ENCODE measurements around the gene B3GNT9. TPM values are rescaled to one million over a fixed set of nuclear protein-coding genes. Genes with fewer than 3 reads are reported as not detected.
A peak's percentile ranks its signal among the peaks of the same experiment; 100 is the strongest.
"Not testable (repeated sequence)": the region's sequence is repeated elsewhere in the genome, so short reads cannot be mapped to it uniquely, and the experiment has no call there.

Gene B3GNT9
- polyA plus RNA-seq, 10 donors: 8.1 to 16.6 (median 11.5) TPM

GRCh38 chr16:67151431-67152097, 766 bp upstream of the B3GNT9 start:
- DNase-seq: no peak

- DNase-seq: peak in 2 of 3 donors; percentile 88 to 94
These were observed 558 bp downstream of the B3GNT9 start for GRCh38 chr16:67150047-67150832.

- peak in 1 of 3 donors; percentile 40 for DNase-seq
These were observed 1.3 kb downstream of the B3GNT9 start for GRCh38 chr16:67149276-67150046.

GRCh38 chr16:67148656-67149275, 2.0 kb downstream of the B3GNT9 start:
- DNase-seq: peak in 1 of 3 donors; percentile 28

- DNase-seq: no peak
These were observed 2.6 kb downstream of the B3GNT9 start for GRCh38 chr16:67148221-67148620.

- DNase-seq: no peak
These were observed 3.2 kb downstream of the B3GNT9 start for GRCh38 chr16:67147437-67148140.

- no peak for DNase-seq
These were observed 4.1 kb downstream of the B3GNT9 start for GRCh38 chr16:67146523-67147357.

GRCh38 chr16:67145746-67146145, 5.1 kb downstream of the B3GNT9 start:
- no peak for DNase-seq

GRCh38 chr16:67144943-67145342, 5.9 kb downstream of the B3GNT9 start:
- no peak for DNase-seq

- DNase-seq: no peak
These were observed 8.5 kb downstream of the B3GNT9 start for GRCh38 chr16:67142342-67142741.

- no peak for DNase-seq
These were observed 9.4 kb downstream of the B3GNT9 start for GRCh38 chr16:67141391-67141790.

- no peak for DNase-seq
These were observed 13.2 kb downstream of the B3GNT9 start for GRCh38 chr16:67137605-67138004.

GRCh38 chr16:67129422-67129821, 21.4 kb downstream of the B3GNT9 start:
- no peak for DNase-seq

- no peak for DNase-seq
These were observed 21.9 kb downstream of the B3GNT9 start for GRCh38 chr16:67128887-67129286.

- no peak for DNase-seq
These were observed 22.4 kb downstream of the B3GNT9 start for GRCh38 chr16:67128417-67128816.

GRCh38 chr16:67122799-67123198, 28.0 kb downstream of the B3GNT9 start:
- DNase-seq: not testable (repeated sequence)

- no peak for DNase-seq
These were observed 30.8 kb downstream of the B3GNT9 start for GRCh38 chr16:67120025-67120424.

GRCh38 chr16:67117716-67118115, 33.1 kb downstream of the B3GNT9 start:
- DNase-seq: no peak

GRCh38 chr16:67116388-67117311, 34.1 kb downstream of the B3GNT9 start:
- no peak for DNase-seq

Data from muscle of back (tissue), 11 donors.